ENCODE results near the gene SLC9B2. TPM values are rescaled to one million over a fixed set of nuclear protein-coding genes. Genes with fewer than 3 reads are reported as not detected.

SLC9B2 gene
- total and polyA plus RNA-seq, 10 of the 15 experiments (the other 5 are each of a cell fraction or from before 2014, with no cell fraction given): 8.9 to 32.5 (median 25.3) TPM

GRCh38 chr4:103046416-103047290 lies 29.9 kb downstream of the SLC9B2 start:
- Histone ChIP-seq H3K9ac (ENCODE audit: control insufficient read depth, insufficient read depth, low read length) (no peak overlapping the region), H3K79me2 (ENCODE audit: control insufficient read depth, insufficient read depth, low read length) (no peaks in the 10 kb centered on the region), H2AFZ (ENCODE audit: control insufficient read depth, low read depth, low read length) (no peak overlapping the region; the same call in 1 of the 2 replicates), H3K4me2 (ENCODE audit: control insufficient read depth, insufficient read depth) (no peak overlapping the region), H3K27ac (ENCODE audit: control insufficient read depth, insufficient read depth) (no peak overlapping the region), H3K4me3 (no peak overlapping the region), H4K20me1 (ENCODE audit: control insufficient read depth, insufficient read depth) (no peaks in the 10 kb centered on the region), H3K4me1 (ENCODE audit: control insufficient read depth, insufficient read depth, low read length) (peaks cover 6% of the 10 kb centered on the region), H3K9me3 (replicated peaks; ENCODE audit: control insufficient read depth, insufficient read depth, low read length) (no peaks in the 10 kb centered on the region), H3K36me3 (ENCODE audit: control insufficient read depth in 2 of 2, insufficient read depth in 2 of 2, low read length in 1 of 2) (peaks cover 0 to 16% of the 10 kb centered on the region in 2 experiments; a peak in 2 of 4 replicates), H3K27me3 (replicated peaks in 1 of 2; ENCODE audit: control insufficient read depth in 2 of 2, insufficient read depth in 2 of 2, low read length in 1 of 2) (no peaks in the 10 kb centered on the region)
- RAD21 ChIA-PET (ENCODE audit: unreplicated experiment): interaction anchor here (0.8 to 1.6 kb wide), 4 partner anchors 31 to 53 kb away, joined by 3 to 33 read pairs (median 8); partner anchors contain the start of gene BDH2
- DNase-seq (ENCODE audit: low read depth, low spot score) (no peak), FAIRE-seq (no peak), ATAC-seq (peak; percentile 98)
- CTCF ChIA-PET: interaction anchor here (0.5 to 6.5 kb wide), 15 partner anchors 10 to 225 kb away, joined by 3 to 179 read pairs (median 4); partner anchors contain the start of gene BDH2
- POLR2A ChIA-PET: interaction anchor here (0.5 to 0.6 kb wide), 2 partner anchors 26 to 30 kb away, joined by 3 to 4 read pairs; partner anchors contain the start of gene SLC9B2
- intact Hi-C loops (cut with micrococcal nuclease; ENCODE audit: unreplicated experiment): loop anchor here (1.0 to 5.0 kb wide), 2 partner anchors 45 to 886 kb away; no protein-coding TSS in a partner anchor
- WGBS (ENCODE audit: insufficient coverage, insufficient replicate concordance, low lambda C conversion rate, missing lambda C conversion rate): 76% methylated on average over 5 of the region's 5 CpGs
- SMC1A ChIA-PET (ENCODE audit: uncharacterized antibody, unreplicated experiment): interaction anchor here (1.0 to 4.8 kb wide), 10 partner anchors 7 to 102 kb away, joined by 3 to 98 read pairs (median 4); partner anchors contain the start of gene BDH2
- BruUV-seq (replicated peaks): no TSS peak
- in situ Hi-C loops (cut with MboI): loop anchor here (5.0 kb wide), 1 partner anchor 41 kb away; no protein-coding TSS in a partner anchor
- TF ChIP-seq ETV6 (conservative IDR thresholded peaks at IDR 0.05 in 1 of 2, IDR thresholded peaks at IDR 0.05 in 1 of 2; ENCODE audit: borderline replicate concordance in 1 of 2, low read depth in 1 of 2) (no peak), TBL1XR1 (IDR thresholded peaks at IDR 0.05; ENCODE audit: low read depth, low read length) (no peak), CHD4 (IDR thresholded peaks at IDR 0.05) (no peak), EGR1 (IDR thresholded peaks at IDR 0.05; ENCODE audit: borderline replicate concordance in 1 of 2, low read depth in 2 of 2, low read length in 2 of 2) (no peak), PRDM15 (CRISPR knock-in tag; IDR thresholded peaks at IDR 0.05) (no peak), BHLHE40 (IDR thresholded peaks at IDR 0.05; ENCODE audit: borderline replicate concordance in 1 of 2, low read depth in 2 of 2, low read length in 1 of 2) (no peak), REST (IDR thresholded peaks at IDR 0.05; ENCODE audit: low read depth, low read length) (no peak), PAX8 (IDR thresholded peaks at IDR 0.05) (no peak), CBX5 (IDR thresholded peaks at IDR 0.05; ENCODE audit: low read depth) (no peak), ELK1 (IDR thresholded peaks at IDR 0.05; ENCODE audit: low read depth, low read length) (no peak)
